CD14-positive monocyte (primary cell): ENCODE results near the gene RPL7L1. TPM values are rescaled to one million over a fixed set of nuclear protein-coding genes. Genes with fewer than 3 reads are reported as not detected.
"Not testable (repeated sequence)": the region's sequence is repeated elsewhere in the genome, so short reads cannot be mapped to it uniquely, and the experiment has no call there.

ENCODE experiments used
- DNase-seq, 3 donors: peaks; one replicate each; pipeline ENCODE4 v3.0.0-alpha.2; 2011 to 2022
- H2AFZ ChIP-seq: 2 replicates; pipeline ENCODE4 v1.6.0; 2012; ENCODE audit warnings: mild to moderate bottlenecking, low read depth, low read length, inconsistent platforms; ENCODE audit not compliant: insufficient read depth, poor library complexity, severe bottlenecking
- H3K27ac ChIP-seq, 2 donors: 1 replicate in 1 of 2; 2 replicates in 1 of 2; pipeline ENCODE4 v1.5.1; 2012 to 2013; ENCODE audit warnings: low read length in 2 of 2, control low read depth in 1 of 2, inconsistent platforms in 1 of 2, low read depth in 1 of 2, mild to moderate bottlenecking in 1 of 2
- H3K27me3 ChIP-seq, 2 donors: one replicate each; pipeline versions ENCODE4 v1.6.0 to v1.6.1; 2011 to 2013; ENCODE audit warnings: low read length in 2 of 2; ENCODE audit not compliant: control insufficient read depth in 2 of 2, insufficient read depth in 2 of 2
- H3K36me3 ChIP-seq, 2 donors: replicated peaks in 1 of 2; 1 replicate in 1 of 2; 2 replicates in 1 of 2; pipeline versions ENCODE4 v1.5.1 to v1.6.1; 2012 to 2013; ENCODE audit warnings: low read length in 2 of 2, control low read depth in 1 of 2, inconsistent platforms in 1 of 2, mild to moderate bottlenecking in 1 of 2; ENCODE audit not compliant: insufficient read depth in 2 of 2, control insufficient read depth in 1 of 2
- H3K4me1 ChIP-seq, 2 donors: 1 replicate in 1 of 2; 2 replicates in 1 of 2; pipeline versions ENCODE4 v1.5.1 to v1.6.1; 2012 to 2013; ENCODE audit warnings: low read length in 2 of 2, control low read depth in 1 of 2, inconsistent platforms in 1 of 2, mild to moderate bottlenecking in 1 of 2, moderate library complexity in 1 of 2; ENCODE audit not compliant: insufficient read depth in 2 of 2, control insufficient read depth in 1 of 2
- H3K4me2 ChIP-seq: replicated peaks from 2 replicates; pipeline ENCODE3; 2012; ENCODE audit warnings: low read length, moderate library complexity, mild to moderate bottlenecking; ENCODE audit not compliant: poor library complexity, severe bottlenecking; ENCODE audit errors: extremely low read depth
- H3K4me3 ChIP-seq, 3 experiments: fragments of 200-600 bp in 1 of 3; sonication (generic) in 1 of 3; replicated peaks in 1 of 3; 1 replicate in 2 of 3; 2 replicates in 1 of 3; pipeline ENCODE4 v1.5.1; 2011 to 2013; ENCODE audit warnings: low read length in 3 of 3, mild to moderate bottlenecking in 3 of 3, control low read depth in 2 of 3, low read depth in 2 of 3, inconsistent platforms in 1 of 3, moderate library complexity in 1 of 3
- H3K79me2 ChIP-seq: 2 replicates; pipeline ENCODE4 v1.6.0; 2012; ENCODE audit warnings: mild to moderate bottlenecking, control low read depth, inconsistent platforms, low read length, moderate library complexity; ENCODE audit not compliant: insufficient read depth
- H3K9ac ChIP-seq: 2 replicates; pipeline ENCODE4 v1.6.0; 2017; ENCODE audit warnings: low read length, mild to moderate bottlenecking; ENCODE audit not compliant: insufficient read depth, poor library complexity, severe bottlenecking
- H3K9me3 ChIP-seq, 2 donors: replicated peaks in 1 of 2; 1 replicate in 1 of 2; 2 replicates in 1 of 2; pipeline versions ENCODE4 v1.5.1 to v1.6.1; 2012 to 2013; ENCODE audit warnings: low read length in 2 of 2, control low read depth in 1 of 2; ENCODE audit not compliant: control insufficient read depth in 1 of 2, insufficient read depth in 1 of 2
- H4K20me1 ChIP-seq: 2 replicates; pipeline ENCODE4 v1.6.0; 2012; ENCODE audit warnings: mild to moderate bottlenecking, low read length, control low read depth, moderate library complexity; ENCODE audit not compliant: insufficient read depth
- H3K27ac Mint-ChIP-seq, 7 donors: one replicate each; pipeline ENCODE4 v1.8.0; 2020; ENCODE audit warnings: mild to moderate bottlenecking in 7 of 7, mixed read lengths in 7 of 7, moderate library complexity in 6 of 7, inconsistent platforms in 2 of 7
- H3K27me3 Mint-ChIP-seq, 3 donors: one replicate each; pipeline ENCODE4 v1.8.0; 2021 to 2022; ENCODE audit warnings: low read depth in 3 of 3, mild to moderate bottlenecking in 3 of 3, mixed read lengths in 3 of 3, moderate library complexity in 3 of 3, inconsistent platforms in 1 of 3
- H3K36me3 Mint-ChIP-seq, 2 donors: one replicate each; pipeline ENCODE4 v1.8.0; 2020; ENCODE audit warnings: mixed read lengths in 2 of 2, inconsistent platforms in 1 of 2, mild to moderate bottlenecking in 1 of 2
- H3K4me1 Mint-ChIP-seq: one replicate; pipeline ENCODE4 v1.8.0; 2020; ENCODE audit warnings: mild to moderate bottlenecking, mixed read lengths
- H3K4me3 Mint-ChIP-seq, 2 donors: one replicate each; pipeline ENCODE4 v1.8.0; 2020; ENCODE audit warnings: mild to moderate bottlenecking in 2 of 2, mixed read lengths in 2 of 2, moderate library complexity in 1 of 2
- H3K9me3 Mint-ChIP-seq, 7 donors: one replicate each; pipeline ENCODE4 v1.8.0; 2020 to 2022; ENCODE audit warnings: mixed read lengths in 7 of 7, mild to moderate bottlenecking in 6 of 7, moderate library complexity in 6 of 7, inconsistent platforms in 2 of 7
- CTCF ChIP-seq: fragments of 200-600 bp; IDR thresholded peaks from one replicate; pipeline ENCODE4 v1.8.0; 2022; ENCODE audit warnings: antibody characterized with exemption, mild to moderate bottlenecking
- WGBS: methylation state at CpG from one replicate; pipeline ENCODE4 v1.1.5; 2013; ENCODE audit warnings: missing lambda C conversion rate; ENCODE audit not compliant: insufficient coverage; 5-methylcytosine and 5-hydroxymethylcytosine counted together
- intact Hi-C, 2 donors: fragments of 100-400 bp; cut with micrococcal nuclease; formaldehyde crosslinking; loops; one replicate each; pipeline versions ENCODE4 v1.15.0 to v1.15.1; 2023
- polyA plus RNA-seq, 3 donors: library from polyadenylated mRNA; depleted of rRNA in 1 of 3; unstranded in 2 of 3; stranded (reverse) in 1 of 3; fragments of 300-500 nt in 2 of 3; fragments of >200 nt in 1 of 3; fragmentation: Illumina TruSeq in 2 of 3; gene quantifications; 1 replicate in 2 of 3; 2 replicates in 1 of 3; pipeline ENCODE4 v1.2.3, GENCODE V29; 2012 to 2021

Gene RPL7L1
- polyA plus RNA-seq, 3 donors = 7.6 to 35.5 (median 29.7) TPM

- no peak overlapping the region for H3K4me3 Mint-ChIP-seq
- Histone ChIP-seq H3K27me3 (no peaks in the 10 kb centered on the region), H4K20me1 (no peaks in the 10 kb centered on the region), H3K4me2 (no peak overlapping the region), H2AFZ (peak overlapping the region; percentile 63), H3K9ac (no peak overlapping the region), H3K27ac (no peak overlapping the region), H3K79me2 (peaks cover 32% of the 10 kb centered on the region), H3K4me3 (no peak overlapping the region), H3K9me3 (no peaks in the 10 kb centered on the region), H3K4me1 (peaks cover 14 to 19% of the 10 kb centered on the region in 2 donors), H3K36me3 (peaks cover 3 to 11% of the 10 kb centered on the region in 2 donors)
- intact Hi-C loops = loop anchor here (2.0 to 5.0 kb wide), 2 partner anchors 15 to 215 kb away; no protein-coding TSS in a partner anchor
- TF ChIP-seq CTCF = no peak
- DNase-seq = no peak
- no peaks in the 10 kb centered on the region for H3K9me3 Mint-ChIP-seq
- 90% methylated on average over 3 of the region's 3 CpGs for WGBS
- H3K4me1 Mint-ChIP-seq = peaks cover 16% of the 10 kb centered on the region
- peak overlapping the region in 1 of 7 donors; percentile 10 for H3K27ac Mint-ChIP-seq
- peaks cover 0 to 2% (median 2%) of the 10 kb centered on the region in 3 donors for H3K27me3 Mint-ChIP-seq
- H3K36me3 Mint-ChIP-seq = peaks cover 0 to 16% of the 10 kb centered on the region in 2 donors
Observed at GRCh38 chr6:42877695-42878094, 1.7 kb upstream of the RPL7L1 start.

DNA sequence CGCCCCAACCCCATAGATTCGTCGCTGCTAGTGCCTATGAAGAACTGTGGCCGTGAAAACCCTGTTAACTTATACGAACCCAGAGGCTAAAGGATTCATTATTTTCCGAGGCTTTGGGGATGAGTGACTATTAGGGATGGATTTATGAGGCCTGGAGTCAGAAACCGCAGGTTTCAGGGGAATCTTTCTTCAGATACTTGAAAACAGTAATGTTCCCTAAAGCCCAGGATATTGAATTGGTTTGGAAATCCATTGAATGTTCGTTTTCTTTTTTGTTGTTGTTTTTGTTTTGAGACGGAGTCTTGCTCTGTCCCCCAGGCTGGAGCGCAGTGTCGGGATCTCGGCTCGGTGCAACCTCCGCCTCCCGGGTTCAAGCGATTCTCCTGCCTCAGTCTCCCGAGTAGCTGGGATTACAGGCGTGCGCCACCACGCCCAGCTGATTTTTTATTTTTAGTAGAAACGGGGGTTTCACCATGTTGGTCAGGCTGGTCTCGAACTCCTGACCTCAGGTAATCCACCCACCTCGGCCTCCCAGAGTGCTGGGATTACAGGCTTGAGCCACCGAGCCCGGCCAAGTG is 913 bp downstream of the RPL7L1 start:
- H4K20me1 ChIP-seq, H3K9me3 ChIP-seq, intact Hi-C loops, H3K9me3 Mint-ChIP-seq, DNase-seq, H3K27me3 ChIP-seq, H3K27me3 Mint-ChIP-seq: not testable (repeated sequence)
- Histone ChIP-seq H3K79me2 (peaks cover 52% of the 10 kb centered on the region), H3K9ac (peak overlapping the region; percentile 96), H3K27ac (peak overlapping the region; percentile 63 to 98), H3K4me2 (peak overlapping the region; percentile 89), H2AFZ (peak overlapping the region; percentile 100), H3K36me3 (peaks cover 29 to 37% of the 10 kb centered on the region in 2 donors), H3K4me3 (peak overlapping the region; percentile 53 to 98 (median 89)), H3K4me1 (peaks cover 14 to 19% of the 10 kb centered on the region in 2 donors)
- Mint-ChIP-seq H3K4me3 (peak overlapping the region; percentile 98 to 99), H3K36me3 (peaks cover 24 to 40% of the 10 kb centered on the region in 2 donors), H3K4me1 (peaks cover 16% of the 10 kb centered on the region), H3K27ac (peak overlapping the region; percentile 98 to 100 (median 100))
- WGBS = 14% methylated on average over 21 of the region's 25 CpGs

- H3K36me3 Mint-ChIP-seq = peaks cover 29 to 46% of the 10 kb centered on the region in 2 donors
- H3K9me3 Mint-ChIP-seq, H3K27me3 Mint-ChIP-seq, DNase-seq, H3K9me3 ChIP-seq, intact Hi-C loops, H3K27me3 ChIP-seq, H4K20me1 ChIP-seq: not testable (repeated sequence)
- H2AFZ ChIP-seq = peak overlapping the region; percentile 100
- peak overlapping the region; percentile 96 for H3K9ac ChIP-seq
- H3K27ac ChIP-seq = peak overlapping the region in 1 of 2 donors; percentile 98
- 81% methylated on average over 11 of the region's 12 CpGs for WGBS
- H3K27ac Mint-ChIP-seq = peak overlapping the region; percentile 98 to 100 (median 100)
- peak overlapping the region; percentile 89 for H3K4me2 ChIP-seq
- peaks cover 52% of the 10 kb centered on the region for H3K79me2 ChIP-seq
- peak overlapping the region; percentile 98 to 99 for H3K4me3 Mint-ChIP-seq
- H3K4me3 ChIP-seq = peak overlapping the region in 1 of 3 experiments; percentile 98
- peaks cover 34 to 43% of the 10 kb centered on the region in 2 donors for H3K36me3 ChIP-seq
- peaks cover 16% of the 10 kb centered on the region for H3K4me1 Mint-ChIP-seq
- H3K4me1 ChIP-seq = peaks cover 14 to 19% of the 10 kb centered on the region in 2 donors
Observed at GRCh38 chr6:42880871-42881270, 1.5 kb downstream of the RPL7L1 start.
